ENCODE results near the gene CCL25.
"Not testable (repeated sequence)": the region's sequence is repeated elsewhere in the genome, so short reads cannot be mapped to it uniquely, and the experiment has no call there.

The CCL25 gene

DNA sequence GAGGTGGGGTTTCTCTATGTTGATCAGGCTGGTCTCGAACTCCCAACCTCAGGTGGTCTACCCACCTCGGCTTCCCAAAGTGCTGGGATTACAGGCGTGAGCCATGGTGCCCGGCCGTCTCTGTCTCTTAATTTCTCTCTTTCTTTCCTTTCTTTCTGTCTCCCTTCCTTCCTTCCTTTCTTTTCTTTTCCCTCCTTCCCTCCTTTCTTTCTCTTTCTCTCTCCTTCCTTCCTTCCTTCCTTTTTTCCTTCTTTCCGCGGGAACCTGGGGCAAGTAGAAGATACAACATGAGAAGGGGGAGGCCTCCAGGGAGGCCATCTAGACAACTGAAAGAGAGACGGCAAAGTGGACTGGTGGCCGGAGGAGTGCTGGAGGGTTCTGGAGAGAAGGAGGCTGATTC lies 31.9 kb upstream of the CCL25 start:
- TF ChIP-seq POLR2A (IDR thresholded peaks at IDR 0.05; ENCODE audit: extremely low read depth, insufficient read length), result no peak
- TF ChIP-seq, protein P1, sequence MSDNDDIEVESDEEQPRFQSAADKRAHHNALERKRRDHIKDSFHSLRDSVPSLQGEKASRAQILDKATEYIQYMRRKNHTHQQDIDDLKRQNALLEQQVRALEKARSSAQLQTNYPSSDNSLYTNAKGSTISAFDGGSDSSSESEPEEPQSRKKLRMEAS (IDR thresholded peaks at IDR 0.05; ENCODE audit: low read depth, low read length), result no peak
- TF ChIP-seq, protein P2, sequence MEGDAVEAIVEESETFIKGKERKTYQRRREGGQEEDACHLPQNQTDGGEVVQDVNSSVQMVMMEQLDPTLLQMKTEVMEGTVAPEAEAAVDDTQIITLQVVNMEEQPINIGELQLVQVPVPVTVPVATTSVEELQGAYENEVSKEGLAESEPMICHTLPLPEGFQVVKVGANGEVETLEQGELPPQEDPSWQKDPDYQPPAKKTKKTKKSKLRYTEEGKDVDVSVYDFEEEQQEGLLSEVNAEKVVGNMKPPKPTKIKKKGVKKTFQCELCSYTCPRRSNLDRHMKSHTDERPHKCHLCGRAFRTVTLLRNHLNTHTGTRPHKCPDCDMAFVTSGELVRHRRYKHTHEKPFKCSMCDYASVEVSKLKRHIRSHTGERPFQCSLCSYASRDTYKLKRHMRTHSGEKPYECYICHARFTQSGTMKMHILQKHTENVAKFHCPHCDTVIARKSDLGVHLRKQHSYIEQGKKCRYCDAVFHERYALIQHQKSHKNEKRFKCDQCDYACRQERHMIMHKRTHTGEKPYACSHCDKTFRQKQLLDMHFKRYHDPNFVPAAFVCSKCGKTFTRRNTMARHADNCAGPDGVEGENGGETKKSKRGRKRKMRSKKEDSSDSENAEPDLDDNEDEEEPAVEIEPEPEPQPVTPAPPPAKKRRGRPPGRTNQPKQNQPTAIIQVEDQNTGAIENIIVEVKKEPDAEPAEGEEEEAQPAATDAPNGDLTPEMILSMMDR (IDR thresholded peaks at IDR 0.05; ENCODE audit: low read depth, low read length), result no peak
- no peak for TF ChIP-seq MYC (IDR thresholded peaks at IDR 0.05; ENCODE audit: low read depth, low read length)
- H3K4me3 ChIP-seq (ENCODE audit: low read depth, low read length), result no peak overlapping the region
- no peak for DNase-seq (ENCODE audit: low read depth)

DNA sequence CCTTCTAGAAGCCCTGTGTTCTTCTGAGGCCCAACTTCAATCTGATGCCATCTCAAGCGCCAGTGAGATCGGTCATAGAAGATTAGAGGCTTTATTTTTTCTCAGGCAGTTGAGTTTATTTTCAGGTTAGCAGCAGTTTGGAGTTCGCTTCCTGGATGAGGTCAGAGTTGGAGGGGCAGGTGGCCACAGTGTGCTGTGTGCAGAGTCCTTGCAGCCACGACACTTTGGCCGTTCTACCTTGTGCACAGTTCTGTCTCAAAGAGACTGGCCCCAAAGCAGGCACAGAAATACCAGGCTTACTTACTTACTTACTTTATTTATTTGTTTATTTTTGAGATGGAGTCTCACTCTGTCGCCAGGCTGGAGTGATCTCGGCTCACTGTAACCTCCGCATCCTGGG lies 31.2 kb upstream of the CCL25 start:
- TF ChIP-seq, protein P1 (IDR thresholded peaks at IDR 0.05; ENCODE audit: low read depth, low read length), result no peak
- TF ChIP-seq POLR2A (IDR thresholded peaks at IDR 0.05; ENCODE audit: extremely low read depth, insufficient read length), result no peak
- no peak for TF ChIP-seq MYC (IDR thresholded peaks at IDR 0.05; ENCODE audit: low read depth, low read length)
- DNase-seq (ENCODE audit: low read depth), result no peak
- H3K4me3 ChIP-seq (ENCODE audit: low read depth, low read length), result no peak overlapping the region

DNA sequence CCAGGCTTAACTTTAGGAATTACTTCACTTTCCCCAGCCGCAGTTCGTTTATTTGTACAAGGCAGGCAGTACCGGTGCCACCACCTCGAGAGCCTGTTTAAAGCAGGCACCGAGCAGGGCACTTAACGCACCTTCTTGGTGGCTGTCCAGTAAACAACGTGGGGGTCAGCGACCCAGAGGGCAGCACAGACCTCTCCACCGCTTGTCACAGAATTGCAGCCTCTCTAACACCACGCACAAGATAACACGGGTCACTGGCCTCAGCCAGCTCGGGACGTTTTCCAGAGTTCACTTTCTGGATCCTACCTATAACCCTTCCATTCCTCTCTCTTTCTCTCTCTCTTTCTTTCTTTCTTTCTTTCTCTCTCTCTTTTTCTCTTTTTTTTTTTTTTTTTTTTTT lies 30.3 kb upstream of the CCL25 start:
- TF ChIP-seq, protein P2 (IDR thresholded peaks at IDR 0.05; ENCODE audit: low read depth, low read length), result no peak
- no peak for TF ChIP-seq POLR2A (IDR thresholded peaks at IDR 0.05; ENCODE audit: extremely low read depth, insufficient read length)
- TF ChIP-seq, protein P1 (IDR thresholded peaks at IDR 0.05; ENCODE audit: low read depth, low read length), result no peak
- TF ChIP-seq MYC (IDR thresholded peaks at IDR 0.05; ENCODE audit: low read depth, low read length), result no peak
- no peak overlapping the region for H3K4me3 ChIP-seq (ENCODE audit: low read depth, low read length)
- no peak for DNase-seq (ENCODE audit: low read depth)

DNA sequence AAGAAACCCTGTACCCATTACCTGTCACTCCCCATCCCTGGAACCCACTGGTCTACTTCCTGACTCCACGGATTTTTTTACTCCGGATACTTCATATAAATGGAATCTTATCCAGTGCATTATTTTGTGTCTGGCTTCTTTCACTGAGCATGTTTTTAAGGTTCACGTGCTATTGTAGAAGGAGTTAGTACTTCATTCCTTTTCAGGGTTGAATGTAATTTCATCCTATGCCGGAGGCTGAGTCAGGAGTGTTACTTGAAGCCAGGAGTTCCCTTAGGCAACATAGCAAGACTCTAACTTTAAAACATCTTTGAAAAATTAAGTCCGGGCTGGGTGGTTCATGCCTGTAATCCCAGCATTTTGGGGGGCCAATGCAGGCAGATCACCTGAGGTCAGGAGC lies 29.2 kb upstream of the CCL25 start:
- TF ChIP-seq, protein P2 (IDR thresholded peaks at IDR 0.05; ENCODE audit: low read depth, low read length), result no peak
- TF ChIP-seq POLR2A (IDR thresholded peaks at IDR 0.05; ENCODE audit: extremely low read depth, insufficient read length) (no peak), MYC (IDR thresholded peaks at IDR 0.05; ENCODE audit: low read depth, low read length) (no peak)
- TF ChIP-seq, protein P1 (IDR thresholded peaks at IDR 0.05; ENCODE audit: low read depth, low read length), result no peak
- no peak for DNase-seq (ENCODE audit: low read depth)
- no peak overlapping the region for H3K4me3 ChIP-seq (ENCODE audit: low read depth, low read length)

DNA sequence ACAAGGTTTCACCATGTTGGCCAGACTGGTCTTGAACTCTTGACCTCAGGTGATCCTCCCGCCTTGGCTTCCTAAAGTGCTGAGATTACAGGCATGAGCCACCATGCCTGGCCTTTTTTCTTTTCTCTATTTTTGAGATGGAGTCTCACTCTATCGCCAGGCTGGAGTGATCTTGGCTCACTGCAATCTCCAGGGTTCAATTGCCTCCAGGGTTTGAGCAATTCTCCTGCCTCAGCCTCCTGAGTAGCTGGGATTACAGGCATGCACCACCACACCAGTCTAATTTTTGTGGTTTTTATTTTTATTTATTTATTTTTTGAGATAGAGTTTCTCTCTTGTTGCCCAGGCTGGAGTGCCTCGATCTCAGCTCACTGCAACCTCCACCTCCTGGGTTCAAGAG lies 28.3 kb upstream of the CCL25 start:
- not testable (repeated sequence) for DNase-seq (ENCODE audit: low read depth); H3K4me3 ChIP-seq (ENCODE audit: low read depth, low read length)

DNA sequence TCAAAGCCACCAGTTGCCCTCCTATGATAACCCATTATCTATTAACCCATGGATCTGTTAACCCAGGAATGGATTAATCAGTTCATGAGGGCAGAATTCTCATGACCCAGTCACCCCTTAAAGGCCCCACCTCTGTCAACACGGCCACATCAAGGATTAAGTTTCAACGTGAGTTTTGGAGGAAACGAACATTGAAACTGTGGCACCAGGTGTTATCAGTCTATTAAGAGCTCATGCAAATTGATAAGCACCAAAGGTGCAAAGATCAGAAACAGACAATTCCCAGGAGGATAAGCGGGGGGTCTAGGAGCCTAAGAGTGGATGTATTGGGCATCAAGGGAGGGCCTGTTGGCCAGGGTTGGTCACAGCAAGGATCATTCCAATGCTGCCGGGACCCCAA lies 27.2 kb upstream of the CCL25 start:
- no peak for DNase-seq (ENCODE audit: low read depth)
- no peak overlapping the region for H3K4me3 ChIP-seq (ENCODE audit: low read depth, low read length)
- TF ChIP-seq, protein P1 (IDR thresholded peaks at IDR 0.05; ENCODE audit: low read depth, low read length), result no peak
- TF ChIP-seq, protein P2 (IDR thresholded peaks at IDR 0.05; ENCODE audit: low read depth, low read length), result no peak
- TF ChIP-seq MYC (IDR thresholded peaks at IDR 0.05; ENCODE audit: low read depth, low read length) (no peak), POLR2A (IDR thresholded peaks at IDR 0.05; ENCODE audit: extremely low read depth, insufficient read length) (no peak)

DNA sequence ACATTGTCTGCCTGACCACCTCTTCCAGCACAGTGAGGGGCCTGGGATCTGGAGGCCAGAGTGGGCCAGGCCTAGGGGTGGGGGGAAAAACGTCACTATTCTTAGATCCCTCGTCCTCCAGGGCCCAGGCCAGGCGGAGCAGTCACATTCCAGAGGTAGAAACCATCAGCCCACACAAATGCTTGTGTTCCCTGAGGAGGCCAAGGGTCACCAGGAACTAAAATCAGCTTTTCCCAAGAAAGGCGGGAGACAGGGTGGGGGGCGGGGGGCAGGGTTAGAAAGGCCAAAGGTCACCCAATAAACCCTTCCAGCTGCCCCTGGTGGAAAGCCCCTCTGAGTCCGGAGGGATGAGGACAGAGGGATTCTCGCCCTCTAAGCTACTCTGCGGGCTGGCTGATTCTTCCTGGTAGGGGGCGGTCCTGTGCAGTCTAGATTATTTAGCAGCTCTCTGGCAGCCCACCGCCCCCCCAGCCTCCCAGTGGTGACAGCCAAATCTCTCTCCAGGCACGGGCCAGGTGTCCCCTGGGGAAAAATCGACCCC lies 23.5 kb upstream of the CCL25 start:
- no peak for TF ChIP-seq MYC (IDR thresholded peaks at IDR 0.05; ENCODE audit: low read depth, low read length)
- TF ChIP-seq, protein P2 (IDR thresholded peaks at IDR 0.05; ENCODE audit: low read depth, low read length), result no peak
- no peak for TF ChIP-seq POLR2A (IDR thresholded peaks at IDR 0.05; ENCODE audit: extremely low read depth, insufficient read length)
- TF ChIP-seq, protein P1 (IDR thresholded peaks at IDR 0.05; ENCODE audit: low read depth, low read length), result no peak
- DNase-seq (ENCODE audit: low read depth), result no peak
- no peak overlapping the region for H3K4me3 ChIP-seq (ENCODE audit: low read depth, low read length)
